ENCODE results near the gene RNF212B. TPM values are rescaled to one million over a fixed set of nuclear protein-coding genes. Genes with fewer than 3 reads are reported as not detected.
"Not testable (repeated sequence)": the region's sequence is repeated elsewhere in the genome, so short reads cannot be mapped to it uniquely, and the experiment has no call there.

Gene RNF212B
- total RNA-seq, 1 experiment from 2014 or later, result not detected

- ATAC-seq, result no peak
- no TSS peak for BruUV-seq (replicated peaks)
- Histone ChIP-seq H3K36me3 (ENCODE audit: control insufficient read depth, insufficient read depth, low read length) (no peaks in the 10 kb centered on the region), H3K27me3 (ENCODE audit: control insufficient read depth, insufficient read depth, low read length) (no peaks in the 10 kb centered on the region), H3K4me3 (ENCODE audit: low read depth in 2 of 2, low read length in 2 of 2) (no peak overlapping the region), H3K9me3 (ENCODE audit: control insufficient read depth, insufficient read depth, low read depth, low read length) (no peaks in the 10 kb centered on the region), H3K27ac (ENCODE audit: low read length) (no peak overlapping the region), H3K4me1 (ENCODE audit: control insufficient read depth, insufficient read depth, low read length) (no peaks in the 10 kb centered on the region)
- DNase-seq (ENCODE audit: low read depth, low spot score), result no peak
- no peak for TF ChIP-seq REST (IDR thresholded peaks at IDR 0.05; ENCODE audit: insufficient read depth in 1 of 2, low read depth in 2 of 2, low read length in 1 of 2)
- TF ChIP-seq SIN3A (IDR thresholded peaks at IDR 0.05; ENCODE audit: borderline replicate concordance, insufficient read depth, low read depth, low read length), result no peak
- no peak for TF ChIP-seq TCF7L2 (IDR thresholded peaks at IDR 0.05; ENCODE audit: low read depth, low read length)
- no peak for TF ChIP-seq CTCF (IDR thresholded peaks at IDR 0.05)
- no peak for TF ChIP-seq POLR2AphosphoS5 (IDR thresholded peaks at IDR 0.05; ENCODE audit: low read depth, low read length)
- ChIA-PET POLR2A (no interaction called here), CTCF (no interaction called here)
- in situ Hi-C loops (cut with HindIII; ENCODE audit: low pct_unique_long_range_greater_than_20kb, low sequenced_read_pairs), result no loop called here
- intact Hi-C loops (cut with micrococcal nuclease; ENCODE audit: unreplicated experiment), result no loop called here
Observed at GRCh38 chr14:23275412-23275811, 37.7 kb downstream of the RNF212B start.

GRCh38 chr14:23277189-23277588 is 39.5 kb downstream of the RNF212B start:
- Histone ChIP-seq H3K36me3 (ENCODE audit: control insufficient read depth, insufficient read depth, low read length) (no peaks in the 10 kb centered on the region), H3K27ac (ENCODE audit: low read length) (no peak overlapping the region), H3K27me3 (ENCODE audit: control insufficient read depth, insufficient read depth, low read length) (no peaks in the 10 kb centered on the region), H3K4me3 (ENCODE audit: low read depth in 2 of 2, low read length in 2 of 2) (no peak overlapping the region), H3K9me3 (ENCODE audit: control insufficient read depth, insufficient read depth, low read depth, low read length) (no peaks in the 10 kb centered on the region), H3K4me1 (ENCODE audit: control insufficient read depth, insufficient read depth, low read length) (no peaks in the 10 kb centered on the region)
- POLR2A ChIA-PET, result no interaction called here
- CTCF ChIA-PET, result interaction anchor here (0.6 kb wide), 1 partner anchor 100 kb away, joined by 8 read pairs; no protein-coding TSS in a partner anchor
- in situ Hi-C loops (cut with HindIII; ENCODE audit: low pct_unique_long_range_greater_than_20kb, low sequenced_read_pairs), result no loop called here
- intact Hi-C loops (cut with micrococcal nuclease; ENCODE audit: unreplicated experiment), result no loop called here
- BruUV-seq (replicated peaks), result no TSS peak
- no peak for TF ChIP-seq REST (IDR thresholded peaks at IDR 0.05; ENCODE audit: insufficient read depth in 1 of 2, low read depth in 2 of 2, low read length in 1 of 2)
- no peak for TF ChIP-seq CTCF (IDR thresholded peaks at IDR 0.05)
- TF ChIP-seq TCF7L2 (IDR thresholded peaks at IDR 0.05; ENCODE audit: low read depth, low read length), result no peak
- TF ChIP-seq POLR2AphosphoS5 (IDR thresholded peaks at IDR 0.05; ENCODE audit: low read depth, low read length), result no peak
- no peak for TF ChIP-seq SIN3A (IDR thresholded peaks at IDR 0.05; ENCODE audit: borderline replicate concordance, insufficient read depth, low read depth, low read length)
- DNase-seq (ENCODE audit: low read depth, low spot score) (no peak), ATAC-seq (no peak)

- not testable (repeated sequence) for BruUV-seq (replicated peaks)
Observed at GRCh38 chr14:23277928-23278327, 40.2 kb downstream of the RNF212B start.

More at GRCh38 chr14:23277928-23278327, 40.2 kb downstream of the RNF212B start:
- H3K4me3 ChIP-seq (ENCODE audit: low read depth in 2 of 2, low read length in 2 of 2); ATAC-seq; H3K27ac ChIP-seq (ENCODE audit: low read length); H3K36me3 ChIP-seq (ENCODE audit: control insufficient read depth, insufficient read depth, low read length); H3K9me3 ChIP-seq (ENCODE audit: control insufficient read depth, insufficient read depth, low read depth, low read length); H3K27me3 ChIP-seq (ENCODE audit: control insufficient read depth, insufficient read depth, low read length); in situ Hi-C loops (cut with HindIII; ENCODE audit: low pct_unique_long_range_greater_than_20kb, low sequenced_read_pairs); intact Hi-C loops (cut with micrococcal nuclease; ENCODE audit: unreplicated experiment); H3K4me1 ChIP-seq (ENCODE audit: control insufficient read depth, insufficient read depth, low read length); POLR2A ChIA-PET; DNase-seq (ENCODE audit: low read depth, low spot score): not testable (repeated sequence)
- CTCF ChIA-PET, result interaction anchor here (0.6 kb wide), 1 partner anchor 100 kb away, joined by 8 read pairs; no protein-coding TSS in a partner anchor

All from Panc1 (cell line).